ENCODE data around the gene WDR11. TPM values are rescaled to one million over a fixed set of nuclear protein-coding genes. Genes with fewer than 3 reads are reported as not detected.

WDR11 gene
- polyA plus RNA-seq, 4 donors = 17.6 to 56.7 (median 26.6) TPM

DNA sequence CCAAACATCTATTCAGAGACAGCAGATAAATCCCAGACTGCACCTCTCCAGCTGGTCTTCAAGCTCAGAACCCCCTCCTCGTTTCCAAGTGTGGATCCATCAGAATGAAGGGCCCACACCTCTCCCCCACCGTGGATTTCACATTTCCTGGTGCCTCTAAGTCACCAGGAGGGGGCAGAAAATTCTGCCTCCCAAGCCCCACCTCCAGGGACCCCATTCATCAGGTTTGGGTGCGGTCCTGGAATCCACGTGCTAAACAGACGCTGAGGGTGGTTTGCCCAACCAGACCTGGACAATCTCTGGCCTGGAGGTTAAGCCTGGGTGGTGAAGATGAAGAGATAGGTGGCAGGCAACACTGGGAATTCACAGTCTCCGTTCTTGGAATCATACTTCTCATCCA is 92.4 kb downstream of the WDR11 start:
- FAIRE-seq (no peak), DNase-seq (no peak)
- no peak overlapping the region for H3K27ac ChIP-seq (ENCODE audit: low read depth in 1 of 3, low read length in 2 of 3)
- no peaks in the 10 kb centered on the region for H3K9me3 ChIP-seq (ENCODE audit: control insufficient read depth in 2 of 2, insufficient read depth in 1 of 2, low read depth in 1 of 2, low read length in 1 of 2)
- H3K36me3 ChIP-seq (ENCODE audit: control insufficient read depth in 3 of 3, insufficient read depth in 2 of 3, low read depth in 1 of 3, low read length in 3 of 3) = no peaks in the 10 kb centered on the region
- WGBS, 3 donors = 76 to 85% (median 79%) methylated on average over 6 of the region's 6 CpGs
- peaks cover 0 to 4% (median 0%) of the 10 kb centered on the region in 3 donors for H3K4me1 ChIP-seq (ENCODE audit: control insufficient read depth in 3 of 3, insufficient read depth in 2 of 3, low read depth in 1 of 3, low read length in 2 of 3)
- H3K27me3 ChIP-seq (ENCODE audit: control insufficient read depth in 3 of 3, insufficient read depth in 3 of 3, low read length in 3 of 3) = no peaks in the 10 kb centered on the region
- no peak overlapping the region for H3K4me3 ChIP-seq (ENCODE audit: low read depth in 1 of 3, low read length in 3 of 3)

DNA sequence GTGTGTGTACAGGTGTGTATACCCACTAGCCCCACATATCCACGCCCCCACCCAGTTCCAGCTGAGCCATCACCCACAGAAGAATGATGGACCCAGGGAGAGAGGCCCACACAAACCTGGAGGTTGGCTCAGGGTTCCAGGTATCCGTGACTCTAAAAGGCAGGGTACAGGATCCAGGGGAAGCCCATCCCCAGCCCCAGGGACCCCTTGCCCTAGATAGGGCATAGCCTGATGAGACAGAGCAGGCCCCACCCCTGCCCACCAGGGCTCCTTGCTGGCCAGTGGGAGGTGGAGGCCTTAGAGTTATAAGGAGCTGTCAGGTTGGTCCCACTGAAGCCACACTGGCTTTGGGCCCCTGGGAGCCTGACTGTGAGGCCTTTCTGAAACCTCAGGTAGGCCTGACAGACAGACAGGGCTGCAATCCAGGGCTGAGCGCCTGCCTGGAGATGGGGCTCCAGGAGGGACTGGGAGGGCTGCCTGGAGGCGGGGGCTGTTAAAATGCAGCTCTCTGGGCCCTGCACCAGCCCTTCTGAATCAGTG is 93.5 kb downstream of the WDR11 start:
- Histone ChIP-seq H3K27me3 (ENCODE audit: control insufficient read depth in 3 of 3, insufficient read depth in 3 of 3, low read length in 3 of 3) (peaks cover 0 to 7% (median under 1%) of the 10 kb centered on the region in 3 donors), H3K4me1 (ENCODE audit: control insufficient read depth in 3 of 3, insufficient read depth in 2 of 3, low read depth in 1 of 3, low read length in 2 of 3) (peaks cover 0 to 4% (median 0%) of the 10 kb centered on the region in 3 donors), H3K36me3 (ENCODE audit: control insufficient read depth in 3 of 3, insufficient read depth in 2 of 3, low read depth in 1 of 3, low read length in 3 of 3) (no peaks in the 10 kb centered on the region), H3K4me3 (ENCODE audit: low read depth in 1 of 3, low read length in 3 of 3) (no peak overlapping the region), H3K27ac (ENCODE audit: low read depth in 1 of 3, low read length in 2 of 3) (no peak overlapping the region), H3K9me3 (ENCODE audit: control insufficient read depth in 2 of 2, insufficient read depth in 1 of 2, low read depth in 1 of 2, low read length in 1 of 2) (peaks cover 0 to 5% of the 10 kb centered on the region in 2 donors)
- DNase-seq (no peak), FAIRE-seq (no peak)
- WGBS, 3 donors = 94 to 97% (median 95%) methylated on average over 4 of the region's 4 CpGs

DNA sequence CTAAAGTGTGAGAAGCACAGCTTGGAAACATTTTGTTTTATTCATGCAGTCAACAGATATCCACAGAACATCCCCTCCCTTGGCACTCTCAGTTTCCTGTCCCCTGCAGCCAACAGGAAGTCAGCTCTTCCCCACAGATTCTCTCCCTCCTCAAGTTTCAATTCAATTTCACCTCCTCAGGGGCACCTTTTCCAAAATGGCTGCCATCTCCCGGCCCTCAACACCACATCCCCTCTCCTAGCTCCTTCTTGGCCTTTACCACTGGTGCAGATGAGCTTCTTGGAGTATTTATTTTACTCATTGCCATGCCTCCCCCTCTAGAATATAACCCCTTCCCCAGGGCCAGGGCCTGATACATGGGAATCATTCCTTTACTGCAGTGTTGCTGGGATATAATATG is 94.0 kb downstream of the WDR11 start:
- FAIRE-seq (no peak), DNase-seq (no peak)
- Histone ChIP-seq H3K4me3 (ENCODE audit: low read depth in 1 of 3, low read length in 3 of 3) (no peak overlapping the region), H3K4me1 (ENCODE audit: control insufficient read depth in 3 of 3, insufficient read depth in 2 of 3, low read depth in 1 of 3, low read length in 2 of 3) (peaks cover 0 to 9% (median 0%) of the 10 kb centered on the region in 3 donors), H3K9me3 (ENCODE audit: control insufficient read depth in 2 of 2, insufficient read depth in 1 of 2, low read depth in 1 of 2, low read length in 1 of 2) (peaks cover 0 to 5% of the 10 kb centered on the region in 2 donors), H3K27ac (ENCODE audit: low read depth in 1 of 3, low read length in 2 of 3) (no peak overlapping the region), H3K27me3 (ENCODE audit: control insufficient read depth in 3 of 3, insufficient read depth in 3 of 3, low read length in 3 of 3) (peaks cover 0 to 10% (median 5%) of the 10 kb centered on the region in 3 donors), H3K36me3 (ENCODE audit: control insufficient read depth in 3 of 3, insufficient read depth in 2 of 3, low read depth in 1 of 3, low read length in 3 of 3) (no peaks in the 10 kb centered on the region)
- WGBS, 3 donors = 83 to 95% (median 93%) methylated on average over 1 of the region's 1 CpG

DNA sequence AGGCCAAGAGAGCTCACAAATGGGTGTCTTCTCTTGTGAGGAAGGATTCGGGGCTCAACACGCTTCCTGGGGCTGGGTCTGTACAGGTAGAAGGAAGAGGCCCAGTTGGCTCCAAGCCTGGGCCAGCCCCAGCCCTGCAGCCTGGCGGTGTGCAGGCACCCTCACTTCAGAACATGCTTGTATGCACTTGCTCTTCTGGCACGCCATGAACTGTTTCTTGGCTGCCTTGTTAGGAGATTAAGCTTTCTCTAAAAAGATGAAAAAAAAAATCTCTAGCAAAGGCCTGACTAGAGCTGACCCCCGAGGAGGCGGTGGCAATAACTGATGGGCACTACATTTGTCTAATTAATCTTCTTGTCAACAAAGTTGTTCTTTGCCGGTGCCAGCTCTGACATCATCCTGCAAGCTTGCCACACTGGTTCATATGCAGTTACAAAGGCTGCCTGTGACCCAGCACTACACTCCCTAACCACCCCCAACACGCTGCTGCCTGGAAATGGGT is 94.7 kb downstream of the WDR11 start:
- Histone ChIP-seq H3K4me3 (ENCODE audit: low read depth in 1 of 3, low read length in 3 of 3) (no peak overlapping the region), H3K9me3 (ENCODE audit: control insufficient read depth in 2 of 2, insufficient read depth in 1 of 2, low read depth in 1 of 2, low read length in 1 of 2) (peaks cover 0 to 5% of the 10 kb centered on the region in 2 donors), H3K27ac (ENCODE audit: low read depth in 1 of 3, low read length in 2 of 3) (no peak overlapping the region), H3K27me3 (ENCODE audit: control insufficient read depth in 3 of 3, insufficient read depth in 3 of 3, low read length in 3 of 3) (peaks cover 0 to 10% (median 5%) of the 10 kb centered on the region in 3 donors), H3K4me1 (ENCODE audit: control insufficient read depth in 3 of 3, insufficient read depth in 2 of 3, low read depth in 1 of 3, low read length in 2 of 3) (peaks cover 0 to 5% (median 0%) of the 10 kb centered on the region in 3 donors), H3K36me3 (ENCODE audit: control insufficient read depth in 3 of 3, insufficient read depth in 2 of 3, low read depth in 1 of 3, low read length in 3 of 3) (no peaks in the 10 kb centered on the region)
- WGBS, 3 donors = 22 to 55% (median 36%) methylated on average over 8 of the region's 8 CpGs
- DNase-seq (peak in 1 of 2 donors; percentile 19), FAIRE-seq (no peak)

DNA sequence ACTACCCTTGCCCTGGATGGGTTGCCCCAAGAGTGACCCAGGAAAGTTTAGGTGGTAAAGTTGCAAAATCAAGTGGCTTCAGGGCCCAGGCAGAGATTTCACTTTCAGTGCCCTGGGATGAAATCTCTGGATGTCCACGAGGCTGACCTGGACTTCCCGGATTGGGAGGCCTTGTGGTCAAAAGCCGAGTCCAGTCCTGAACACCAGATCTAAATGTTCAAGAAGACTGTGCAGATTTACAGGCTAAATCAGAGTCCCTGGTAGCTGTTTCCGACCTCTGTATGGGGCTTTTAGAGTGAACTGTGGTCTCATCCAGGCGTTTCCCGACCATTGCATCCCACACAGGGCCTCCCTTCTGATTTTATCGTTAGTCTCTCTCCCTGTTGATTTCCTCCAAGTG is 95.3 kb downstream of the WDR11 start:
- FAIRE-seq (no peak), DNase-seq (no peak)
- Histone ChIP-seq H3K36me3 (ENCODE audit: control insufficient read depth in 3 of 3, insufficient read depth in 2 of 3, low read depth in 1 of 3, low read length in 3 of 3) (no peaks in the 10 kb centered on the region), H3K4me1 (ENCODE audit: control insufficient read depth in 3 of 3, insufficient read depth in 2 of 3, low read depth in 1 of 3, low read length in 2 of 3) (peaks cover 0 to 5% (median 0%) of the 10 kb centered on the region in 3 donors), H3K4me3 (ENCODE audit: low read depth in 1 of 3, low read length in 3 of 3) (no peak overlapping the region), H3K9me3 (ENCODE audit: control insufficient read depth in 2 of 2, insufficient read depth in 1 of 2, low read depth in 1 of 2, low read length in 1 of 2) (peaks cover 0 to 5% of the 10 kb centered on the region in 2 donors), H3K27me3 (ENCODE audit: control insufficient read depth in 3 of 3, insufficient read depth in 3 of 3, low read length in 3 of 3) (peaks cover 0 to 10% (median 5%) of the 10 kb centered on the region in 3 donors), H3K27ac (ENCODE audit: low read depth in 1 of 3, low read length in 2 of 3) (no peak overlapping the region)
- WGBS, 3 donors = 73 to 81% (median 75%) methylated on average over 7 of the region's 7 CpGs

DNA sequence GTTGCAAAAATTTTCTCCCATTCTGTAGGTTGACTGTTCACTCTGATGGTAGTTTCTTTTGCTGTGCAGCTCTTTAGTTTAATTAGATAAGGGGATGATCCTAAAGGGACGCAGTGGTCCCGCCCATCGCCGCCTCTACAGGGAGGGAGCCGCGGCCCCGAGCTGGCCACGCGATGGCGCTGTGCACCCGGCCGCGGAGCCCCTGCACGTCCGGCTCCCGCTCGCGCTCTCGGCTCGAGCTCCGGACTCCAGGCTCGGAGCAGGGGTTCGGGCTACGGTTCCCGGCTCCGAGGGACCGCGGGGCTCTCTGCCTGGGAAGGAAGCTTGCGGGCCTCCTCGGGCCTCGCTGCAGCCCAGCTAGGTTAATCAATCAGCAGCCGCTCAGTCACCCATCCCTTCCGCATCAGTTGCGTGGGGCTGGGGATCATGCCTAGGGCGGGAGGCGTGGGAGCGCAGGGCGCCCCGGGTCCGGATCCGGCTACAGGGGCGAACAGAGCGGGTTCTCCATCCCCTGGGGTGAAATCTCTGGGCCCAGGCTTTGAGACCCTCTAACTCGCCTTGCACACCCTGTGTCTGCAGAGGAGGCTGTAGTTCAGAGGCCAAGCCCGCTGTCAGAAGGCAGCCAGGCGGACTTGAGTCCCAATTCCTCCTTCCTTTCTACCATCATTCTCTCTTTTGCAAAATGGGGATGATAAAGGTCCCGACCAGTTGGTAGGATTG is 97.9 kb downstream of the WDR11 start:
- Histone ChIP-seq H3K9me3 (ENCODE audit: control insufficient read depth in 2 of 2, insufficient read depth in 1 of 2, low read depth in 1 of 2, low read length in 1 of 2) (peaks cover 0 to 17% of the 10 kb centered on the region in 2 donors), H3K27ac (ENCODE audit: low read depth in 1 of 3, low read length in 2 of 3) (no peak overlapping the region), H3K4me3 (ENCODE audit: low read depth in 1 of 3, low read length in 3 of 3) (peak overlapping the region in 2 of 3 donors; percentile 22 to 31), H3K27me3 (ENCODE audit: control insufficient read depth in 3 of 3, insufficient read depth in 3 of 3, low read length in 3 of 3) (peaks cover 0 to 10% (median 5%) of the 10 kb centered on the region in 3 donors), H3K36me3 (ENCODE audit: control insufficient read depth in 3 of 3, insufficient read depth in 2 of 3, low read depth in 1 of 3, low read length in 3 of 3) (no peaks in the 10 kb centered on the region), H3K4me1 (ENCODE audit: control insufficient read depth in 3 of 3, insufficient read depth in 2 of 3, low read depth in 1 of 3, low read length in 2 of 3) (peaks cover 0 to 5% (median 0%) of the 10 kb centered on the region in 3 donors)
- DNase-seq (peak; percentile 54 to 83), FAIRE-seq (no peak)
- WGBS, 3 donors = 9 to 23% (median 13%) methylated on average over 41 to 47 of the region's 47 CpGs

DNA sequence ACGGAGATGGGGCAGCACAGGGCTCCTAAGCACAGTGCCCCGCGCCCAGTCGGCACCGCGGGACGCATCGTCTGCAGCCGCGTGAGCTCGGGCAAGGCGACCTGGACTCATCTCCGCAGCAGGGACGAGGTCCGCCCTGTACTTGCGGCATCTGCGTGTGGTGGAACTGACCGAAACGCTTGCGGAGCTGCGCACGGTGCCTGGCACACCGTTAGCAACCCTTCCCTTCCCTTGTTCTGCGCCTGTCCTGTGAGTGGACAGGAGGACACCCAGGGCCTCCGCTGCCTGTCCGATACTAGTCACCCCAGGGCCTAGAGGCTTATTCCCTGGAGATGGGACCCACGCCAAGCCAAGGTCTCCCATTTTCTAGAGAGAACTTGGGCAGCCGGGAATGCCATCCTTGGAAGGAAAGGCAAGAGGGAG is 98.5 kb downstream of the WDR11 start:
- WGBS, 3 donors = 60 to 86% (median 67%) methylated on average over 28 of the region's 28 CpGs
- peaks cover 0 to 20% of the 10 kb centered on the region in 2 donors for H3K9me3 ChIP-seq (ENCODE audit: control insufficient read depth in 2 of 2, insufficient read depth in 1 of 2, low read depth in 1 of 2, low read length in 1 of 2)
- FAIRE-seq (no peak), DNase-seq (no peak)
- H3K36me3 ChIP-seq (ENCODE audit: control insufficient read depth in 3 of 3, insufficient read depth in 2 of 3, low read depth in 1 of 3, low read length in 3 of 3) = no peaks in the 10 kb centered on the region
- peaks cover 0 to 5% (median 0%) of the 10 kb centered on the region in 3 donors for H3K4me1 ChIP-seq (ENCODE audit: control insufficient read depth in 3 of 3, insufficient read depth in 2 of 3, low read depth in 1 of 3, low read length in 2 of 3)
- H3K4me3 ChIP-seq (ENCODE audit: low read depth in 1 of 3, low read length in 3 of 3) = no peak overlapping the region
- H3K27me3 ChIP-seq (ENCODE audit: control insufficient read depth in 3 of 3, insufficient read depth in 3 of 3, low read length in 3 of 3) = peaks cover 0 to 10% (median 5%) of the 10 kb centered on the region in 3 donors
- no peak overlapping the region for H3K27ac ChIP-seq (ENCODE audit: low read depth in 1 of 3, low read length in 2 of 3)

DNA sequence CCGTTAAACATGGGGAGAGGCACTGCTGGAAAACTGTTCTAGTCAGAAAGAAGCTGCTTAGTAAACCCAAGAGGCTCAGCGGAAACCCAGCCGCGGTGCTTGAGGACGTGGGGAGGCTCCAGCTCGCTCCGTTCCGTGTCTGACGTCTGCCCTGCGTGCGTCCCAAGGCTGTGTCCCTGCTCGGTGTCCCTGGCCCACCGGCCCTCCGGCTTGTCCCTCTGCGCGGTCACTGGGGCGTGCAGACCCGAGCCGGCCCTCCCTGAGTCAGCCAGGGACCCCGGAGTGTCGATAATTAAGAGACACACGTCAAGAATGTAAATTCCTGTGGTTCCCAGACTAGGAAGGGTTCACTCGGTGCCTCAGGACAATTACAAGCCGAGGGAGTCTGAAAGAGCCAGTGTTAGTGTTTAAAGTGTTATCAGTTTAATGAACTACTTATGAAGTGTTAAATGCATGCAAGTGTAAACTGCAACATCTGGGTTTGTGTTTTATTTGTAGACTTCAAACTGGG is 98.9 kb downstream of the WDR11 start:
- WGBS, 3 donors = 35 to 82% (median 67%) methylated on average over 21 to 24 of the region's 24 CpGs
- Histone ChIP-seq H3K36me3 (ENCODE audit: control insufficient read depth in 3 of 3, insufficient read depth in 2 of 3, low read depth in 1 of 3, low read length in 3 of 3) (no peaks in the 10 kb centered on the region), H3K27ac (ENCODE audit: low read depth in 1 of 3, low read length in 2 of 3) (no peak overlapping the region), H3K4me3 (ENCODE audit: low read depth in 1 of 3, low read length in 3 of 3) (no peak overlapping the region), H3K4me1 (ENCODE audit: control insufficient read depth in 3 of 3, insufficient read depth in 2 of 3, low read depth in 1 of 3, low read length in 2 of 3) (peaks cover 0 to 5% (median 0%) of the 10 kb centered on the region in 3 donors), H3K9me3 (ENCODE audit: control insufficient read depth in 2 of 2, insufficient read depth in 1 of 2, low read depth in 1 of 2, low read length in 1 of 2) (peaks cover 0 to 20% of the 10 kb centered on the region in 2 donors), H3K27me3 (ENCODE audit: control insufficient read depth in 3 of 3, insufficient read depth in 3 of 3, low read length in 3 of 3) (peaks cover 0 to 10% (median 5%) of the 10 kb centered on the region in 3 donors)
- FAIRE-seq (no peak), DNase-seq (no peak)

All from small intestine (tissue), 7 donors.